ENCODE results near the gene ZNF423. TPM values are rescaled to one million over a fixed set of nuclear protein-coding genes. Genes with fewer than 3 reads are reported as not detected.

The ZNF423 gene
- total and polyA plus RNA-seq, 2 donors: 6.4 to 14.0 TPM

DNA sequence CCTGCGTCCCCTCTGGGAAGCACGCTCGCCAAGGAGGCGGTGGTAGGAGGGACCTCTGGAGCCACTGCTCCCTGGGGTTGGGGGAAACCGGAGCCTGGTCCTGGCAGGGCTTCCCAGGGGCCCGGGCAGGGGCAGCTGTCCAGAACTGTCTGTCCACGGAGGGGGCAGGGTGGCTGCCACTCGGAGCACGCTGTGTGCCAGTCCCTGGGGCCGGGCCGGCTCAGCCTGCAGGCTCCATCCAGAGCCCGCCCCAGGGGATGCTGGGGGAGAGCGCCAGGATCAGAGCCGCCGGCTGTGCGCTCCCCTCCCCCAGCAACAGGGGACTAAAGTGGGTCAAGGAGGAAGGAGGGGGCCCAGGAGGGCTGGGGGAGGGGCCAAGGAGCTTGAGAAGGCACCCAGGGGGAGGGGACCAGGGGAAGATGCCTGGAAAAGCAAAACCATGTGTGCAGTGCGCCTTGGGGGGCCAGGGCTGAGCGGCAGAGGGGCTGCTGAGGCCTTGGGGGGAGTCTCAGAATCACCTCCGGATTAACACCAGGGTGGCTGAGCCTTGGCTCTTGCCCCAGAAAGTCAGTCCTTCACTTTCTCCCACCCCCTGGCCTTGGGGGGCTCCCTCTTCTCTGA is 21.3 kb downstream of the ZNF423 start:
- H3K27ac ChIP-seq (ENCODE audit: low read depth): peak overlapping the region; percentile 86
- no peak overlapping the region for H3K4me3 ChIP-seq (ENCODE audit: low read depth, low read length)
- DNase-seq (ENCODE audit: extremely low spot score): no peak
- no peaks in the 10 kb centered on the region for H3K36me3 ChIP-seq (ENCODE audit: insufficient read depth)
- 18% methylated on average over 19 of the region's 19 CpGs for WGBS
- H3K4me1 ChIP-seq (ENCODE audit: insufficient read depth): no peaks in the 10 kb centered on the region

DNA sequence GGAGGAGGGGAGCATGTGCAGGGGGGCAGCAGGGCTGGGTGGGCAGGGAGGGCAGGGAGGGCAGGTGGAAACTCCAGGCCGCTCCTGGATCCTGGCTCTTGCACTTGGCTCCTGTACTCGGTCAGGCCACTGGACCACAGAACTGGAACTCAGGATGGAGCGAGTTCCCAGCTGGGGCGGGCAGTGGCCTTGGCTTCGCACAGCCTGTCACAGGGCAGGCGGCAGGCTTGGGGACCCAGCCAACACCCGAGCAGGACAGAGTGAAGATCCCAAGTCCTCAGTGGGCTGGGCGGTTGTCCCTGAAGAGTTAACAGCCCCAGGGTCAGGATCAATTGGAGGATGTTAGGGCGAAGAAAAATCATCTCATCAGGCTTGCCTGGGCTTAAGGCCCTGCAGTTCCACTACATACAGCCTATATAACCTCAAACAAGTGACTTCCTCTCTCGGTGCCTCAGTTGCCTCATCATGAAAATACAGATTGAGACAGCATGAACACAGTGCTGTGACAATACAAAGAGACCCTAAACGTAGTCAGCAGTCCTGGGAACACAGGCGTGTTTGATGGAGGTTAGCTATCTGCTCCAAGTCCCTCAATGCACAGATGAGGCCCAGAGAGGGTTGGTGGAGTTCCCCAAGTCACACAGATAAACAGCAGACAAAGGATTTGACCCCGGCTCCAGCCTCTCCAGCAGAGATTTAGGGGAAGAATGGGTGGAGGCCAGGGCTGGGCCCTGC is 21.9 kb downstream of the ZNF423 start:
- Histone ChIP-seq H3K27ac (ENCODE audit: low read depth) (peak overlapping the region; percentile 86), H3K4me3 (ENCODE audit: low read depth, low read length) (no peak overlapping the region), H3K4me1 (ENCODE audit: insufficient read depth) (no peaks in the 10 kb centered on the region), H3K36me3 (ENCODE audit: insufficient read depth) (no peaks in the 10 kb centered on the region)
- 41% methylated on average over 13 of the region's 13 CpGs for WGBS
- no peak for DNase-seq (ENCODE audit: extremely low spot score)

DNA sequence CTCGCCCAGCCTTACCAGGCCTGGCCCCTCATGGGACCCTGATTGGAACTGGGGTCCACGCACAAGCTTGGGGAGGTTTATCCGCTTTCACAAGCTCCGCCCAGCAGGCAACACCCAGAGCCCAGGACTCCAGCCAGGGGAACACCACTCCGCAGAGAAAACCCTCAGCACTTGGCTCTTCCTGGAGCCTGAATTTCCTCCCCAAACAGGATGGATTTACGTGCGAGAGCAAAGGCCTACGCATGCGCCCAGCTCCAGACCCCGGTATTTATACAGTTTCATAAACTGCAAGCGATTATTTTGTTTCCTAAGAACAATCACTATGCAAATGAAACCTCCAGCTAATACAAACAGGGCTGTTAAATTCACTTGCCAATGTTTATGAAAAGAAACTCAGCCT is 22.8 kb downstream of the ZNF423 start:
- 29% methylated on average over 11 of the region's 11 CpGs for WGBS
- H3K4me3 ChIP-seq (ENCODE audit: low read depth, low read length): no peak overlapping the region
- no peaks in the 10 kb centered on the region for H3K4me1 ChIP-seq (ENCODE audit: insufficient read depth)
- DNase-seq (ENCODE audit: extremely low spot score): no peak
- H3K36me3 ChIP-seq (ENCODE audit: insufficient read depth): no peaks in the 10 kb centered on the region
- peak overlapping the region; percentile 80 for H3K27ac ChIP-seq (ENCODE audit: low read depth)

DNA sequence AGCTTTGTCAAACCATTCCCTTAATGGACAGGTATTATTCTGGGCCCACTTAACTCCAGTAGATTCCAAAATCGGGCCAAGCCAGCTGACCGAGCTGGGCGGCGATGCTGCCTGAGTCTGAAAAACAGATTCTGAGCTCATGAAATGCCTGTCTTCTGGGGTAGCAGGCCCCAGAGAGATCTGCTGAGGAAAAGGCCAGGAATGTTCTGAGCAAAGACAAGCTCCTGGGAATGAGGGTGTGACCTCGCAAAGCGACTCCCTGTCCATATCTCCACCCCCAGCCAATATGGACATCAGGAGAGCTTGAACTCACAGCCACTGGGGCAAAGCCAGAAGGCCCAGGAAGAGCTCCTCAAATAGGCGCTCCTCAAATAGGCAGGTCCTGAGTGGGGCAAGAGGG is 23.7 kb downstream of the ZNF423 start:
- Histone ChIP-seq H3K36me3 (ENCODE audit: insufficient read depth) (no peaks in the 10 kb centered on the region), H3K4me3 (ENCODE audit: low read depth, low read length) (no peak overlapping the region), H3K27ac (ENCODE audit: low read depth) (peak overlapping the region; percentile 80), H3K4me1 (ENCODE audit: insufficient read depth) (no peaks in the 10 kb centered on the region)
- DNase-seq (ENCODE audit: extremely low spot score): no peak
- 70% methylated on average over 7 of the region's 7 CpGs for WGBS

DNA sequence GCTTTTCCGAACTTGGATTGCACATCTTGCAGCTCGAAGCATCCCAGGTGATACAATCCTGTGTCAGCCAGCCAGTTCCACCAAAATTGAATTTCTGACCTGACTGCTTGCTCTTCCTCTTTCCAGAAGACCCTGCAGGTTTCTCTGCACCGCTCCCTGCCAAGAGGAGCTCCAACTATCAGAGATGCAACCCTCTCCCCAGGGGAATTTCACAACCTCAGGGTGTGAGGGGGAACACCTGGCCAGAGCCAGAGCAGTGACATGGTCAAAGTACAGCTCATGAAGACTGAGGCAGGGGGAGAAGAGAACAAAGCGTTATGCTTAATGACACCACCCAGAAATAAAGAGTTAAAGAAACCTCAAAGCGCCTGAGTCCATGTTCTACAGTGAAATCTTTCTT is 25.0 kb downstream of the ZNF423 start:
- Histone ChIP-seq H3K4me1 (ENCODE audit: insufficient read depth) (no peaks in the 10 kb centered on the region), H3K27ac (ENCODE audit: low read depth) (no peak overlapping the region), H3K36me3 (ENCODE audit: insufficient read depth) (no peaks in the 10 kb centered on the region), H3K4me3 (ENCODE audit: low read depth, low read length) (no peak overlapping the region)
- no peak for DNase-seq (ENCODE audit: extremely low spot score)
- 87% methylated on average over 5 of the region's 5 CpGs for WGBS

DNA sequence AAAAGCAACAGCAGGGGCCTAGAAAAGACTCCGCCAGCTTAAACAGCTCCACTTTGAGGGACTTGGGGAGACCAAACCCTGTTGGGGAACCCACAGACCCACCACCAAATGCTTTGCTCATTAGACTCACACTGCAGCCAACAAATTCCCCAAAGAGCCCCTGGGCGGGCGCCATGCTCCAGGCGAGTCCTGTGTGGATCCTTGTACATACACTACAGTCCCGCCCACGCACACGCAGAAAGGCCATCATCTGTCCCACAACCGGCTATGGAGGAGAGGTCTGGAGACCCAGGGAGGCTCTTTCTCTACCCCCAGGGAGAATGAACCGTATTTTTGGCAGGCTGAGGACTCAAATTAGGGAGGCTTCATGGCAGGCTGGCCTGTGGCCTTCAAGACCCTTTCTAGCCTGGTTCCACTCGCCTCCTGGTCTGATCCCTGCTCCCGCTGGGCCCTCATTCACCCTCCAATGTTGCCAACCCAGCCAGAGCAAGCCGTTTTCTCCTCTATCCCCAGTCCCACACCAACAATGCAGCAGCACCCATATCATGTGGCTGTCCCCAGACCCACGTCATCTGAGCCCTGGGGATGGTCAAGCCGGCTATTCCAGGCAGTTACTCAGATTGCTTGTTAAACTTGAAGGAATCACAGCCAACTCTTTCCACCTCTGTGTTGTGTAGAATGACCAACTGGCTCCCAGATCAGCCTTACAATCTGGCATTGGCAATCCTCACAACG is 27.2 kb downstream of the ZNF423 start:
- H3K36me3 ChIP-seq (ENCODE audit: insufficient read depth): no peaks in the 10 kb centered on the region
- no peak for DNase-seq (ENCODE audit: extremely low spot score)
- no peaks in the 10 kb centered on the region for H3K4me1 ChIP-seq (ENCODE audit: insufficient read depth)
- peak overlapping the region; percentile 28 for H3K27ac ChIP-seq (ENCODE audit: low read depth)
- 86% methylated on average over 15 of the region's 15 CpGs for WGBS
- no peak overlapping the region for H3K4me3 ChIP-seq (ENCODE audit: low read depth, low read length)

DNA sequence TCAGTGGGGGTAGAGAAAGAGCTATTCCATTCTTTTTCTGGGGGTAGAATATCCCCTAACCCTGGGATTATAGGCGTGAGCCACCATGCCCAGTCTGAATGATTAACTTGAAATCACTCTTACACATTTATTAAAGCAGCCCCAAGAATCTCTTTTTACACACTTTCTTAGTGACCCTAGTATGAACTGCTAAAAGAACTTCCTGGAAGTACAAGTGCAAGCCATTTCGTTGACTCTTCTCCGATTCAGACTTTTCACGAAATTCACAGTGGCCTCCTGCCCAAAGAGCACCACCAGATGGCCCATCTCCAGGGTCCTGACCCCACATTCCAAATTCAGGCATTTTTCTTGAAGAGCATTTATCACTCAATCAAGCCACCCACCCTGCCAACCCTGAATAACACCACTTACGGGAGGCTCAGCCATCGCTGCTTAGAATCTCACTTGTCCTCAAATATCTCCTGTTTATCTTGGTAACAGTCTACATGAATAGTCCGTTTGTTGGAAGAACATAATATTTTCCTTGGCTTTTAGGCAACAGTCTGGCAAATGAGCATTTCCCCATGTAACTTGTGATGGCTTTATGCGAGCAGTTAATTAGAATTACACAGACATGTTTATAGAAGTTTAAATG is 28.0 kb downstream of the ZNF423 start:
- Histone ChIP-seq H3K27ac (ENCODE audit: low read depth) (peak overlapping the region; percentile 38), H3K36me3 (ENCODE audit: insufficient read depth) (no peaks in the 10 kb centered on the region), H3K4me3 (ENCODE audit: low read depth, low read length) (no peak overlapping the region), H3K4me1 (ENCODE audit: insufficient read depth) (no peaks in the 10 kb centered on the region)
- WGBS: 56% methylated on average over 8 of the region's 8 CpGs
- DNase-seq (ENCODE audit: extremely low spot score): no peak

DNA sequence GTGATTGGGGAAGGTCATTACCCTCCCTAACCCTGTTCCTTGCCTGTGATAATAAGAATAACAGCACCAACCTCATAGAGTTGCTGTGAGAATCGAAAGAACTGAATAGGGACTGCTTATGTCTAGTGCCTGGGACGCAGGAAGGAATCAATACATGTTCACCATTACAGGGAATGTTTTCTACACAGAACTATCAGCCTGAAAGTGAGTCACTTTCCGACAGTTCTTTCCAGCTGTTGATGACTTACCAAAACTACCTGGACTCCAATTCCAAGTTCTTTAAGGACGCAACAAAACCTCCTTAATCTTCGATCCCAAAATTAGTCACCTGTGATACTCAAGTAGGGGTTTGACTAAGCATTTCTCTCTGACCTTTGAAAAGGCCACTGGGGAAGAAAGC is 29.4 kb downstream of the ZNF423 start:
- Histone ChIP-seq H3K4me1 (ENCODE audit: insufficient read depth) (no peaks in the 10 kb centered on the region), H3K36me3 (ENCODE audit: insufficient read depth) (no peaks in the 10 kb centered on the region), H3K4me3 (ENCODE audit: low read depth, low read length) (no peak overlapping the region), H3K27ac (ENCODE audit: low read depth) (no peak overlapping the region)
- DNase-seq (ENCODE audit: extremely low spot score): no peak
- WGBS: 84% methylated on average over 5 of the region's 5 CpGs

DNA sequence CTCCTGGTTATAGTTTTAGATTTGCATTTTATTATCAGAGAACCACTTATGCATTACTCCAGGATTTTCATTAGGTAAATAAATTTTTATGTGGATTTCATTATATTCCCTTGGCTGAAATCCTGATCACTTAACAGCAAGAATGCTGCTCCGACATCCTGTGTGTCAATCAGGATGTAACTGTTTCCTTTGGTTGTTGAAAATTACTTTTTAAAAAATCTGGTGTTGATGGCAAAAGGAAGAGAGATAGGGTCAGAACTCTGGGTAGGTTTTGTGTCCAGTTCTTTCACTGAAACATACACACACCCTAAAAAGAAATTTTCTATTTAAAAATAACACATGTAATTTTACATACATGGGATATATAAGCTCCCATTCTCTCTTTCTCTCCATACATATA is 30.9 kb downstream of the ZNF423 start:
- H3K4me3 ChIP-seq (ENCODE audit: low read depth, low read length): no peak overlapping the region
- DNase-seq (ENCODE audit: extremely low spot score): no peak
- no peaks in the 10 kb centered on the region for H3K36me3 ChIP-seq (ENCODE audit: insufficient read depth)
- WGBS: 67% methylated on average over 1 of the region's 1 CpG
- H3K4me1 ChIP-seq (ENCODE audit: insufficient read depth): no peaks in the 10 kb centered on the region
- H3K27ac ChIP-seq (ENCODE audit: low read depth): no peak overlapping the region

DNA sequence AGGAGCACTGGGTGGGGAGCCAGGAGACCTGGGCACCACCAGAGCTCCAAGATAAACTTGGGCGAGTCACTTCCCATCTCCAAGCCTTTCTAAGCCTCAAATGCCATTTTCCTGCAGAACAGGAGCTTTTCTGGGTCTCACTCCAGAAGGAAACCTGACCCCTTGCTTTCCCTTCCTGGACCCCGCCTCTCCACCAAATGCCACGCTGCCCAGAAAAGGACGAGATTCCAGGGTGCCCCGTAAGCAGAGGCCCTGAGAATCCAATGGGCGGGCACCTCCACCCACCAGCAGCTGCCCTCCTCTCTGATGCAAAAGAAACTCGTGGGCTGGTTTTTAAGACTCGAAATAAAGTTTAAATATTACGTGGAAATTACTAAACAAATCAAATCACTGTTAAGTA is 31.3 kb downstream of the ZNF423 start:
- WGBS: 60% methylated on average over 9 of the region's 9 CpGs
- Histone ChIP-seq H3K27ac (ENCODE audit: low read depth) (no peak overlapping the region), H3K4me1 (ENCODE audit: insufficient read depth) (no peaks in the 10 kb centered on the region)

DNA sequence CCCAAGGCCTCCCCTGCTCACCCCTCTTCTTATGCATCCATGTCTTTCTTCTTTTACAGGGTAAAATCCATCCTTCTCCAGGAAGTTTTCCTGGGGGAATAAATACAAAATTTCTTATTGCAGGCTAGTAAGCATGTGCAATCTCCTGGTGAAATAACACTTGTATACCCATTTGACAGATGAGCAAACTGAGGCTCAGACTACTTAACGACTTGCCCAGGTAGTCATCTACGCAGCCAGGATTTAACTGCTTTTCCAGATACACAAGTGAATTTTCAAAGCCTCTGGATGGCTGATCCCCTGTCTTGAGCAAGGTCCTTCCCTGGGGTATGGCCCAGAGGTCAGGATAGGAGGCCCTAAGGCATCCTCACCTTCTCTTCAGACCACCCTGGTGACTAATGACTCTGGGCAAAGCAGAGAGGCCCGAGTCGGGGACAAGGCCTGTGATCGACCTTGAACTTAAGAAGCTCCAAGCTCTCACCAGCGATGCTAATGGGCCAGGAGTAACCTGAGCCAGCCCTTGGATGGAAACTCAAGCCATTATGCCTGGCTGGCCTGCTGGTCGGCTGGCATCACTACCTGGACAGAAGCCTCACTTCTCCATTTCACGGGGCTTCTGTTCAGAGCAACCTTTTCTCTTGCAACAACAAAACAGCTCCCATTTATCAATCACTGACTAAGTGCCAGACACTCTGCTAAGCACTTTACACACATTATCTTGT is 33.1 kb downstream of the ZNF423 start:
- H3K27ac ChIP-seq (ENCODE audit: low read depth): no peak overlapping the region
- H3K36me3 ChIP-seq (ENCODE audit: insufficient read depth): no peaks in the 10 kb centered on the region
- no peaks in the 10 kb centered on the region for H3K4me1 ChIP-seq (ENCODE audit: insufficient read depth)
- DNase-seq (ENCODE audit: extremely low spot score): no peak
- no peak overlapping the region for H3K4me3 ChIP-seq (ENCODE audit: low read depth, low read length)
- 86% methylated on average over 8 of the region's 8 CpGs for WGBS

More for the DNA sequence above, 31.3 kb downstream of the ZNF423 start:
- no peaks in the 10 kb centered on the region for H3K36me3 ChIP-seq (ENCODE audit: insufficient read depth)
- no peak for DNase-seq (ENCODE audit: extremely low spot score)
- H3K4me3 ChIP-seq (ENCODE audit: low read depth, low read length): no peak overlapping the region

DNA sequence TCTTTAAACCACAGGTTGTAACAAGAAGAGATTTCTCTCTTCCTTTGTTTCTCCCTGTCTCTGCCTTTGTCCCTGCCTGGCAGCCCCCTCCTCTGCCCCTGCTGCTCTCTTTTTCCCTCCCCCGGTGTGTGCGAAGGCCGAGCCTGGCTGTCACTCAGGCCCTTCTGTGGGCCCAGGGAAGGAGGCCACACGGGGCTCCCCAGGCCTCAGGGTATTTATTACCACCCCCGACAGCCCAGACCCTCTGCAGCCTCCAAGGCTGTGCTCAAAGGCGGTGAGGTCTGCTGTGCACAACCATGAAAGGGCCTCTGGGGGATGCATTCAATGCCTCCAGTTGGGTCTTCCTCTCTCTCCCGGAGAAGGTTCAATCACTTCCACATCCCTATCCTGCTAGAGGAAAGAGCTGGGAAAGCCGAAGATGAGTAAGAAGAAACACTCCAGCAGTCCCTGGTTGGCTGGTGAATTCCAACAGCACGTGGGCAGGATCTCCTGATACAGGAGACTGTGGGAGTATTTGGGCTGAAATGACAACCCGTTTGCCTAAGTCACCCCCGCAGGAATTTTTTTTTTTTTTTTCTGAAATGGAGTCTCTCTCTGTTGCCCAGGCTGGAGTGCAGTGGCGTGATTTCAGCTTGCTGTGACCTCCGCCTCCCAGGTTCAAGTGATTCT is 34.2 kb downstream of the ZNF423 start:
- Histone ChIP-seq H3K4me3 (ENCODE audit: low read depth, low read length) (no peak overlapping the region), H3K4me1 (ENCODE audit: insufficient read depth) (no peaks in the 10 kb centered on the region), H3K36me3 (ENCODE audit: insufficient read depth) (no peaks in the 10 kb centered on the region), H3K27ac (ENCODE audit: low read depth) (no peak overlapping the region)
- 86% methylated on average over 13 of the region's 13 CpGs for WGBS
- no peak for DNase-seq (ENCODE audit: extremely low spot score)

DNA sequence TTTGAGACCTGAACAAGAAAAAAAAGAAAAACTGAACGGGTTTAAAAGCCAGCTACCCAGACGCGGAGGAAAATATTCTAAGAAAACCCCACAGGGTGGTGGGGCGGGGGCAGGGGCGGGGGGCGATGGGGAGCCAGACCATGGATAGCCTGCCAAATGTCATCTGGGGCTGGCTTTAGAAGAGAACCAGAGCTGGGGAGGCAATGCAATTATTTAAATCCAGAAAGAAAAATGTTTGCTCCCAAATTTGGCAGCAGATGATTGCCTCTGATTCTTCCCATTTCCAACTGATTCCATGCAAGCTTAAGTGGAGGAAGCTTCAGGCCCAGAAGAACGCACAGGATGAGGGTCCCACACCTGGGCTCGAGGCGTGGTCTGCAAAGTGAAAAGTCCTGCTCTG is 34.8 kb downstream of the ZNF423 start:
- 85% methylated on average over 9 of the region's 9 CpGs for WGBS
- Histone ChIP-seq H3K27ac (ENCODE audit: low read depth) (no peak overlapping the region), H3K36me3 (ENCODE audit: insufficient read depth) (no peaks in the 10 kb centered on the region), H3K4me3 (ENCODE audit: low read depth, low read length) (no peak overlapping the region), H3K4me1 (ENCODE audit: insufficient read depth) (no peaks in the 10 kb centered on the region)
- no peak for DNase-seq (ENCODE audit: extremely low spot score)

Measured in urinary bladder (tissue), 4 donors.